ENCODE data around the gene KLHL5. TPM values are rescaled to one million over a fixed set of nuclear protein-coding genes. Genes with fewer than 3 reads are reported as not detected.

KLHL5 gene
- polyA plus RNA-seq, 1 experiment = 77.4 TPM

DNA sequence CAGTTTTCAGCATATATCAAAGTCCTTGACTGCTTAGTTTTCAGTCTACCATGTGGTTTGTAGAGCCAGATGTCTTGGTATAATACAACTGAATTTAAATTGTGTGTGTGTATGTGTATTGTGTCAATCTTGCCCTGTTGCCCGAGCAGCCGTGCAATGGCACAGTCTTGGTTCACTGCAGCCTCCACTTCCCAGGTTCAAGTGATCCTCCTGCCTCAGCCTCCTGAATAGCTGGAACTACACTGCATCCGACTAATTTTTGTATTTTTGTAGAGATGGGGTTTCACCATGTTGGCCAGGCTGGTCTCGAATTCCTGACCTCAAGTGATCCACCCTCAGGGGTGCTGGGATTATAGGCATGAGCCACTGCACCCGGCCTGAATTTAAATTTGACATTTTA is 6.0 kb upstream of the KLHL5 start:
- DNase-seq (ENCODE audit: low read depth) = no peak
- POLR2A ChIA-PET = no interaction called here
- Histone ChIP-seq H3K4me3 (ENCODE audit: low read depth, low read length) (no peak overlapping the region), H3K27me3 (ENCODE audit: control insufficient read depth, insufficient read depth, low read length) (no peaks in the 10 kb centered on the region), H3K36me3 (ENCODE audit: control insufficient read depth, insufficient read depth, low read length) (no peaks in the 10 kb centered on the region)
- TF ChIP-seq, protein P1, sequence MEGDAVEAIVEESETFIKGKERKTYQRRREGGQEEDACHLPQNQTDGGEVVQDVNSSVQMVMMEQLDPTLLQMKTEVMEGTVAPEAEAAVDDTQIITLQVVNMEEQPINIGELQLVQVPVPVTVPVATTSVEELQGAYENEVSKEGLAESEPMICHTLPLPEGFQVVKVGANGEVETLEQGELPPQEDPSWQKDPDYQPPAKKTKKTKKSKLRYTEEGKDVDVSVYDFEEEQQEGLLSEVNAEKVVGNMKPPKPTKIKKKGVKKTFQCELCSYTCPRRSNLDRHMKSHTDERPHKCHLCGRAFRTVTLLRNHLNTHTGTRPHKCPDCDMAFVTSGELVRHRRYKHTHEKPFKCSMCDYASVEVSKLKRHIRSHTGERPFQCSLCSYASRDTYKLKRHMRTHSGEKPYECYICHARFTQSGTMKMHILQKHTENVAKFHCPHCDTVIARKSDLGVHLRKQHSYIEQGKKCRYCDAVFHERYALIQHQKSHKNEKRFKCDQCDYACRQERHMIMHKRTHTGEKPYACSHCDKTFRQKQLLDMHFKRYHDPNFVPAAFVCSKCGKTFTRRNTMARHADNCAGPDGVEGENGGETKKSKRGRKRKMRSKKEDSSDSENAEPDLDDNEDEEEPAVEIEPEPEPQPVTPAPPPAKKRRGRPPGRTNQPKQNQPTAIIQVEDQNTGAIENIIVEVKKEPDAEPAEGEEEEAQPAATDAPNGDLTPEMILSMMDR (IDR thresholded peaks at IDR 0.05; ENCODE audit: insufficient read depth, low read depth, low read length) = no peak
- CTCF ChIA-PET = interaction anchor here (1.0 kb wide), 1 partner anchor 23 kb away, joined by 3 read pairs; no protein-coding TSS in a partner anchor

- H3K36me3 ChIP-seq (ENCODE audit: control insufficient read depth, insufficient read depth, low read length) = no peaks in the 10 kb centered on the region
- ChIA-PET POLR2A (interaction anchor here (0.6 kb wide), 1 partner anchor 29 kb away, joined by 3 read pairs; no protein-coding TSS in a partner anchor), CTCF (interaction anchor here (1.4 kb wide), 1 partner anchor 74 kb away, joined by 3 read pairs; no protein-coding TSS in a partner anchor)
- TF ChIP-seq, protein P1 (IDR thresholded peaks at IDR 0.05; ENCODE audit: insufficient read depth, low read depth, low read length) = no peak
- H3K4me3 ChIP-seq (ENCODE audit: low read depth, low read length) = no peak overlapping the region
- no peaks in the 10 kb centered on the region for H3K27me3 ChIP-seq (ENCODE audit: control insufficient read depth, insufficient read depth, low read length)
- DNase-seq (ENCODE audit: low read depth) = no peak
These were observed 575 bp upstream of the KLHL5 start for GRCh38 chr4:39061457-39061856.

GRCh38 chr4:39062770-39063097 is 702 bp downstream of the KLHL5 start:
- TF ChIP-seq, protein P1 (IDR thresholded peaks at IDR 0.05; ENCODE audit: insufficient read depth, low read depth, low read length) = no peak
- ChIA-PET POLR2A (no interaction called here), CTCF (no interaction called here)
- DNase-seq (ENCODE audit: low read depth) = no peak
- no peaks in the 10 kb centered on the region for H3K27me3 ChIP-seq (ENCODE audit: control insufficient read depth, insufficient read depth, low read length)
- H3K4me3 ChIP-seq (ENCODE audit: low read depth, low read length) = no peak overlapping the region
- H3K36me3 ChIP-seq (ENCODE audit: control insufficient read depth, insufficient read depth, low read length) = no peaks in the 10 kb centered on the region

- POLR2A ChIA-PET = no interaction called here
- CTCF ChIA-PET = no interaction called here
- H3K36me3 ChIP-seq (ENCODE audit: control insufficient read depth, insufficient read depth, low read length) = no peaks in the 10 kb centered on the region
- H3K27me3 ChIP-seq (ENCODE audit: control insufficient read depth, insufficient read depth, low read length) = no peaks in the 10 kb centered on the region
- DNase-seq (ENCODE audit: low read depth) = no peak
- TF ChIP-seq, protein P1 (IDR thresholded peaks at IDR 0.05; ENCODE audit: insufficient read depth, low read depth, low read length) = no peak
- H3K4me3 ChIP-seq (ENCODE audit: low read depth, low read length) = no peak overlapping the region
These were observed 1.4 kb downstream of the KLHL5 start for GRCh38 chr4:39063430-39063829.

- TF ChIP-seq, protein P1 (IDR thresholded peaks at IDR 0.05; ENCODE audit: insufficient read depth, low read depth, low read length) = no peak
- no peak for DNase-seq (ENCODE audit: low read depth)
- ChIA-PET CTCF (no interaction called here), POLR2A (no interaction called here)
- Histone ChIP-seq H3K4me3 (ENCODE audit: low read depth, low read length) (no peak overlapping the region), H3K36me3 (ENCODE audit: control insufficient read depth, insufficient read depth, low read length) (no peaks in the 10 kb centered on the region), H3K27me3 (ENCODE audit: control insufficient read depth, insufficient read depth, low read length) (no peaks in the 10 kb centered on the region)
These were observed 4.3 kb downstream of the KLHL5 start for GRCh38 chr4:39066371-39066770.
